CD4-positive, alpha-beta T cell (primary cell): ENCODE results near the gene UGGT2. TPM values are rescaled to one million over a fixed set of nuclear protein-coding genes. Genes with fewer than 3 reads are reported as not detected.

Experiments
- ATAC-seq: fragments of 200-7000 bp; cut with Tn5 transposase; one replicate; pipeline ENCODE4 v1.10.0; 2022; ENCODE audit warnings: mild to moderate bottlenecking; ENCODE audit not compliant: poor library complexity
- CTCF ChIA-PET: fragments of 350-600 bp; sonication (Branson Sonifier 250); formaldehyde crosslinking; loops from one replicate; lab custom pipeline; 2021; ENCODE audit warnings: antibody characterized with exemption, inconsistent platforms; lab: Charles Lee
- POLR2A ChIA-PET: fragments of 350-600 bp; sonication (Branson Sonifier 250); formaldehyde crosslinking; loops from one replicate; lab custom pipeline; 2021; ENCODE audit warnings: antibody characterized with exemption, inconsistent platforms; lab: Charles Lee
- DNase-seq, 14 experiments: peaks; one replicate each; pipeline ENCODE4 v3.0.0-alpha.2; 2013 to 2020; ENCODE audit warnings: mixed read lengths in 2 of 14
- H3K27ac ChIP-seq, 2 donors: one replicate each; pipeline versions ENCODE4 v1.5.1 to v1.7.0; 2013; ENCODE audit warnings: low read length in 2 of 2, low read depth in 1 of 2, mild to moderate bottlenecking in 1 of 2
- H3K27me3 ChIP-seq, 2 experiments: 1 replicate in 1 of 2; 2 replicates in 1 of 2; pipeline versions ENCODE4 v1.6.1 to v1.7.0; 2013; ENCODE audit warnings: low read length in 2 of 2, control low read depth in 1 of 2, mild to moderate bottlenecking in 1 of 2, moderate library complexity in 1 of 2; ENCODE audit not compliant: insufficient read depth in 2 of 2, control insufficient read depth in 1 of 2
- H3K36me3 ChIP-seq: one replicate; pipeline ENCODE4 v1.6.1; 2013; ENCODE audit warnings: low read length, control low read depth; ENCODE audit not compliant: insufficient read depth
- H3K4me1 ChIP-seq: one replicate; pipeline ENCODE4 v1.6.1; 2013; ENCODE audit warnings: low read length, control low read depth; ENCODE audit not compliant: insufficient read depth
- H3K4me3 ChIP-seq: one replicate; pipeline ENCODE4 v1.5.1; 2013; ENCODE audit warnings: mild to moderate bottlenecking, low read length, moderate library complexity
- H3K9me3 ChIP-seq, 2 experiments: 1 replicate in 1 of 2; 2 replicates in 1 of 2; pipeline versions ENCODE4 v1.6.1 to v1.7.0; 2013; ENCODE audit warnings: low read length in 2 of 2, mild to moderate bottlenecking in 2 of 2, control low read depth in 1 of 2, moderate library complexity in 1 of 2; ENCODE audit not compliant: control insufficient read depth in 1 of 2, insufficient read depth in 1 of 2
- H3K27ac Mint-ChIP-seq: one replicate; pipeline ENCODE4 v1.8.0; 2020; ENCODE audit warnings: mixed read lengths
- H3K27me3 Mint-ChIP-seq: one replicate; pipeline ENCODE4 v1.8.0; 2021; ENCODE audit warnings: mixed read lengths
- H3K36me3 Mint-ChIP-seq: one replicate; pipeline ENCODE4 v1.8.0; 2021; ENCODE audit warnings: low read depth, mixed read lengths
- H3K4me1 Mint-ChIP-seq: one replicate; pipeline ENCODE4 v1.8.0; 2021; ENCODE audit warnings: low read depth, mixed read lengths
- H3K4me3 Mint-ChIP-seq: one replicate; pipeline ENCODE4 v1.8.0; 2020; ENCODE audit warnings: mild to moderate bottlenecking, mixed read lengths
- H3K9me3 Mint-ChIP-seq: one replicate; pipeline ENCODE4 v1.8.0; 2020; ENCODE audit warnings: mixed read lengths
- CTCF ChIP-seq: fragments of 200-600 bp; IDR thresholded peaks from one replicate; pipeline ENCODE4 v1.8.0; 2022; ENCODE audit warnings: antibody characterized with exemption, mild to moderate bottlenecking
- intact Hi-C, 2 experiments: fragments of 100-400 bp; cut with DNase I in 1 of 2; cut with micrococcal nuclease in 1 of 2; formaldehyde crosslinking; loops; one replicate each; pipeline versions ENCODE4 v1.15.1 to v1.9.0; 2023 to 2025; cut with DNase I, micrococcal nuclease
- total RNA-seq, 174 experiments: library from RNA in 2 of 174; stranded (reverse) in 2 of 174; gene quantifications; one replicate each; pipeline ENCODE4 v1.2.3 and lab custom pipeline; 2021 to 2026

The UGGT2 gene
- total RNA-seq, 2 experiments from 2014 or later: 0.38 TPM; not detected in 1

GRCh38 chr13:96020931-96021330 is 32.3 kb downstream of the UGGT2 start:
- Mint-ChIP-seq H3K36me3 (no peaks in the 10 kb centered on the region), H3K9me3 (peaks cover 2% of the 10 kb centered on the region), H3K4me3 (no peak overlapping the region), H3K4me1 (no peaks in the 10 kb centered on the region), H3K27ac (no peak overlapping the region), H3K27me3 (no peaks in the 10 kb centered on the region)
- no peak overlapping the region for H3K27ac ChIP-seq
- CTCF ChIA-PET: no interaction called here
- peaks cover 6 to 8% of the 10 kb centered on the region in 2 experiments for H3K9me3 ChIP-seq
- H3K4me3 ChIP-seq: no peak overlapping the region
- no peaks in the 10 kb centered on the region for H3K36me3 ChIP-seq
- intact Hi-C loops: no loop called here
- no peaks in the 10 kb centered on the region for H3K4me1 ChIP-seq
- DNase-seq (no peak), ATAC-seq (no peak)
- POLR2A ChIA-PET: no interaction called here
- no peaks in the 10 kb centered on the region for H3K27me3 ChIP-seq
- TF ChIP-seq CTCF: no peak

GRCh38 chr13:96020155-96020575 is 33.0 kb downstream of the UGGT2 start:
- Mint-ChIP-seq H3K27ac (no peak overlapping the region), H3K36me3 (no peaks in the 10 kb centered on the region), H3K4me3 (no peak overlapping the region), H3K9me3 (peaks cover 5% of the 10 kb centered on the region), H3K27me3 (no peaks in the 10 kb centered on the region), H3K4me1 (no peaks in the 10 kb centered on the region)
- no peaks in the 10 kb centered on the region for H3K27me3 ChIP-seq
- H3K36me3 ChIP-seq: no peaks in the 10 kb centered on the region
- no peak overlapping the region for H3K4me3 ChIP-seq
- intact Hi-C loops: no loop called here
- DNase-seq (peak in 3 of 14 experiments; percentile 1 to 9 (median 6)), ATAC-seq (no peak)
- H3K4me1 ChIP-seq: no peaks in the 10 kb centered on the region
- ChIA-PET POLR2A (interaction anchor here (0.7 kb wide), 1 partner anchor 22 kb away, joined by 4 read pairs; no protein-coding TSS in a partner anchor), CTCF (no interaction called here)
- peaks cover 8 to 11% of the 10 kb centered on the region in 2 experiments for H3K9me3 ChIP-seq
- no peak overlapping the region for H3K27ac ChIP-seq
- TF ChIP-seq CTCF: no peak

- CTCF ChIA-PET: no interaction called here
- Histone ChIP-seq H3K27me3 (no peaks in the 10 kb centered on the region), H3K36me3 (no peaks in the 10 kb centered on the region), H3K9me3 (peaks cover 11% of the 10 kb centered on the region in 2 experiments), H3K4me3 (no peak overlapping the region), H3K4me1 (no peaks in the 10 kb centered on the region), H3K27ac (no peak overlapping the region)
- no peaks in the 10 kb centered on the region for H3K27me3 Mint-ChIP-seq
- H3K36me3 Mint-ChIP-seq: no peaks in the 10 kb centered on the region
- no peak overlapping the region for H3K4me3 Mint-ChIP-seq
- intact Hi-C loops: no loop called here
- ATAC-seq: no peak
- POLR2A ChIA-PET: no interaction called here
- TF ChIP-seq CTCF: no peak
- no peaks in the 10 kb centered on the region for H3K4me1 Mint-ChIP-seq
- no peak for DNase-seq
- no peak overlapping the region for H3K27ac Mint-ChIP-seq
- peaks cover 5% of the 10 kb centered on the region for H3K9me3 Mint-ChIP-seq
These were observed 35.1 kb downstream of the UGGT2 start for GRCh38 chr13:96018135-96018534.
